ENCODE results near the gene FGF11. TPM values are rescaled to one million over a fixed set of nuclear protein-coding genes. Genes with fewer than 3 reads are reported as not detected.

Gene FGF11
- total and polyA plus RNA-seq, 2 of the 13 experiments (the other 11 are each of a cell fraction or from before 2014, with no cell fraction given), result 0.20 to 7.6 TPM

GRCh38 chr17:7404737-7405349 is 34.5 kb upstream of the FGF11 start (continued):
- TF ChIP-seq PATZ1 (CRISPR knock-in tag; IDR thresholded peaks at IDR 0.05) (peak; percentile 63; the same call in 1 of the 2 replicates), ZUFSP (CRISPR knock-in tag; IDR thresholded peaks at IDR 0.05; ENCODE audit: borderline replicate concordance) (no peak), ZNF512B (CRISPR knock-in tag; IDR thresholded peaks at IDR 0.05; ENCODE audit: borderline replicate concordance) (no peak)
- TF ChIP-seq, protein P1, sequence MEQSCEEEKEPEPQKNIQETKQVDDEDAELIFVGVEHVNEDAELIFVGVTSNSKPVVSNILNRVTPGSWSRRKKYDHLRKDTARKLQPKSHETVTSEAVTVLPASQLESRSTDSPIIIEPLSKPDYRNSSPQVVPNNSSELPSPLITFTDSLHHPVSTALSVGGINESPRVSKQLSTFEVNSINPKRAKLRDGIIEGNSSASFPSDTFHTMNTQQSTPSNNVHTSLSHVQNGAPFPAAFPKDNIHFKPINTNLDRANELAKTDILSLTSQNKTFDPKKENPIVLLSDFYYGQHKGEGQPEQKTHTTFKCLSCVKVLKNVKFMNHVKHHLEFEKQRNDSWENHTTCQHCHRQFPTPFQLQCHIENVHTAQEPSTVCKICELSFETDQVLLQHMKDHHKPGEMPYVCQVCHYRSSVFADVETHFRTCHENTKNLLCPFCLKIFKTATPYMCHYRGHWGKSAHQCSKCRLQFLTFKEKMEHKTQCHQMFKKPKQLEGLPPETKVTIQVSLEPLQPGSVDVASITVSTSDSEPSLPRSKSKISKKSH (CRISPR knock-in tag; IDR thresholded peaks at IDR 0.05; ENCODE audit: borderline replicate concordance), result no peak

All from HepG2 (cell line).